Measurements from ENCODE around the gene UPK3A. TPM values are rescaled to one million over a fixed set of nuclear protein-coding genes. Genes with fewer than 3 reads are reported as not detected.
A peak's percentile ranks its signal among the peaks of the same experiment; 100 is the strongest.

The UPK3A gene
- total and polyA plus RNA-seq, 2 donors from 2014 or later, result not detected

DNA sequence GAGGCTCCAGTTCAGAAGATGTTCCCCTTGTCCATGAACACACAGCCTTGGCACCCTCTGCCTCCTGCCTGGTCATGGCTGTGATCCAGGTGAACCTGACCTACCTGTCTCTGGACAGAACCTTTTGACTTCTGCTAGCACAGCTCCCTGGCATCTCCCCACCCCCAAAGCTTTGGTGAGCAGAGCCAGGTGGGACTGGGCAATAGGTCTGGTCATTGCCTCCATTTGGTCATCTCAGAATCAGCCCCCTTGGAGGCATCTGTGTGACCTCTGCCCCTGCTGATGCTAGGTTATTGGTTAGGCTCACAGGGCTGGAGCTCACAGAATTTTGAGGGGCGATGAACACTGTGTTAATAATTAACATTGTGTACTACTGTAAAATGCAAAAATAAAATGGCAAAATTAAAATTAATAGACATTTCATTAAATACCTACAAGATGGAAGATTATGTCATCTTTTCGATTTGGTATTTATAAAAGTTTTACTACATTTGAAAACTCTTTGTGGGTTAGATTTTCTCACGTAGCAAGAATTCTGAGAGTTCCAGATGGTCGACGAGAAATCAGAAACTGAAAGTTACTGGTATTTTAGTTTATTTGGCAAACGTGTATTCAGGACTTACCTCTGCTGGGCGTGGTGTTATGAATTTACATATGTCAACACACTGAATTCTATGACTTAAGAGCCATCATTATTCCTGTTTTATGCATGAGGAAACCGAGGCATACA is 35.8 kb upstream of the UPK3A start:
- Histone ChIP-seq H3K27ac (ENCODE audit: low read depth in 2 of 2, low read length in 2 of 2) (no peak overlapping the region), H3K27me3 (ENCODE audit: control insufficient read depth, insufficient read depth, low read length) (no peaks in the 10 kb centered on the region), H3K4me3 (ENCODE audit: low read length in 3 of 3) (no peak overlapping the region), H3K4me1 (ENCODE audit: control insufficient read depth in 2 of 3, insufficient read depth in 2 of 3, low read depth in 1 of 3, low read length in 3 of 3) (peaks cover 0 to 12% (median 10%) of the 10 kb centered on the region in 3 donors), H3K36me3 (ENCODE audit: control insufficient read depth in 2 of 3, insufficient read depth in 3 of 3, low read length in 3 of 3) (no peaks in the 10 kb centered on the region), H3K9me3 (ENCODE audit: control insufficient read depth in 2 of 3, insufficient read depth in 1 of 3, low read length in 3 of 3) (no peaks in the 10 kb centered on the region), H3K9ac (ENCODE audit: low read length in 3 of 3) (no peak overlapping the region)
- no peak for FAIRE-seq
- peak in 1 of 5 donors; percentile 45 for DNase-seq
- intact Hi-C loops (cut with DNase I), result no loop called here
- TF ChIP-seq, protein P1, sequence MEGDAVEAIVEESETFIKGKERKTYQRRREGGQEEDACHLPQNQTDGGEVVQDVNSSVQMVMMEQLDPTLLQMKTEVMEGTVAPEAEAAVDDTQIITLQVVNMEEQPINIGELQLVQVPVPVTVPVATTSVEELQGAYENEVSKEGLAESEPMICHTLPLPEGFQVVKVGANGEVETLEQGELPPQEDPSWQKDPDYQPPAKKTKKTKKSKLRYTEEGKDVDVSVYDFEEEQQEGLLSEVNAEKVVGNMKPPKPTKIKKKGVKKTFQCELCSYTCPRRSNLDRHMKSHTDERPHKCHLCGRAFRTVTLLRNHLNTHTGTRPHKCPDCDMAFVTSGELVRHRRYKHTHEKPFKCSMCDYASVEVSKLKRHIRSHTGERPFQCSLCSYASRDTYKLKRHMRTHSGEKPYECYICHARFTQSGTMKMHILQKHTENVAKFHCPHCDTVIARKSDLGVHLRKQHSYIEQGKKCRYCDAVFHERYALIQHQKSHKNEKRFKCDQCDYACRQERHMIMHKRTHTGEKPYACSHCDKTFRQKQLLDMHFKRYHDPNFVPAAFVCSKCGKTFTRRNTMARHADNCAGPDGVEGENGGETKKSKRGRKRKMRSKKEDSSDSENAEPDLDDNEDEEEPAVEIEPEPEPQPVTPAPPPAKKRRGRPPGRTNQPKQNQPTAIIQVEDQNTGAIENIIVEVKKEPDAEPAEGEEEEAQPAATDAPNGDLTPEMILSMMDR (IDR thresholded peaks at IDR 0.05; ENCODE audit: borderline replicate concordance, extremely low read depth, insufficient read depth), result no peak

DNA sequence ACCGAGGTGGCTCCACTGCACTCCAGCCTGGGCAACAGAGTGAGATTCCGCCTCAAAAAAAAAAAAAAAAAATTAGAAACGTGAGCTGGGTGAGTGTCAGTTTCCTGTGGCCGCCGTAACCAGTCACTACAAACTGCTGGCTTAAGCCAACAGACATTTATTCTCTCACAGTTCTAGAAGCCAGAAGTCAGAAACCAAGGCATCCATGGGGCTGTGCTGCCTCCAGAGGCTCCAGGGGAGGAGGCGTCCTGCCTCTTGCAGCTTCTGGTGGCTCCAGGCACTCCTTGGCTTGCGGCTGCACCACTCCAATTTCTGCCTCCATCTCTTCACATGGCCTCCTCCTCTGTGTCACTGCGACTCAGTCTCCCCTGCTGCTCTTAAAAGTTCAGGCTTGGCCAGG is 32.9 kb upstream of the UPK3A start:
- FAIRE-seq, result no peak

DNA sequence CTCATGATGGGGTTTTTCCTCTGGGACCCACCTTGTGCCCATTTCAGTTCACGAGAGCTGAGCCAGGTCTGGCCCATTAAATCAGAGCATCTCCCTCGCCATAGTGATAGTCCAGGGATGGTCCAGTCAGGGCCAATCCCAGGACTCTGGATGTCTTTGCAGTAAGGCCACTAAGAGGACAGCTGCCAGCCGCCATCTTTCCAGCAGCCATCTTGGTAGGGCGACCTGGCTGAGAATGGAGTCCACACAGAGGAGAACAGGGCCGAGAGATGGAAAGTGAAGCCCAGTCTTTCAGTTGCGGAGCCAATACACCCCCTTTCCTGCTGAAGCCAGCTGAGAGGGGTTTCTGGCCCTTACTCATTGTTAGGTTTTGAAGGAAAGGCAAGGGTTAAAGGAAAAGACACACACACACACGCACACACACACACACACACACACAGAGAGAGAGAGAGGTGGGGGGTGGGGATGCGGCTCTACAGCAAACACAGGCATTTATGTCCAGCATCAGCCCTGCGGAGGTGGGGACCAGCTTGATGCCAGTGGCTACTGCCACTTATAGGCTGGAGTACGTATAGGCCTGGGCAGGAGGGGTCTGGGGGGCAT is 31.6 kb upstream of the UPK3A start:
- H3K36me3 ChIP-seq (ENCODE audit: control insufficient read depth in 2 of 3, insufficient read depth in 3 of 3, low read length in 3 of 3), result no peaks in the 10 kb centered on the region
- no peak overlapping the region for H3K4me3 ChIP-seq (ENCODE audit: low read length in 3 of 3)
- H3K9me3 ChIP-seq (ENCODE audit: control insufficient read depth in 2 of 3, insufficient read depth in 1 of 3, low read length in 3 of 3), result no peaks in the 10 kb centered on the region
- no peak for FAIRE-seq
- no peaks in the 10 kb centered on the region for H3K27me3 ChIP-seq (ENCODE audit: control insufficient read depth, insufficient read depth, low read length)
- DNase-seq, result no peak
- TF ChIP-seq, protein P1 (IDR thresholded peaks at IDR 0.05; ENCODE audit: borderline replicate concordance, extremely low read depth, insufficient read depth), result no peak
- peaks cover 0 to 5% (median 5%) of the 10 kb centered on the region in 3 donors for H3K4me1 ChIP-seq (ENCODE audit: control insufficient read depth in 2 of 3, insufficient read depth in 2 of 3, low read depth in 1 of 3, low read length in 3 of 3)
- no peak overlapping the region for H3K9ac ChIP-seq (ENCODE audit: low read length in 3 of 3)
- intact Hi-C loops (cut with DNase I), result no loop called here
- H3K27ac ChIP-seq (ENCODE audit: low read depth in 2 of 2, low read length in 2 of 2), result no peak overlapping the region

More for the DNA sequence above, 32.9 kb upstream of the UPK3A start:
- Histone ChIP-seq H3K4me1 (ENCODE audit: control insufficient read depth in 2 of 3, insufficient read depth in 2 of 3, low read depth in 1 of 3, low read length in 3 of 3) (peaks cover 0 to 9% (median 5%) of the 10 kb centered on the region in 3 donors), H3K4me3 (ENCODE audit: low read length in 3 of 3) (no peak overlapping the region), H3K27me3 (ENCODE audit: control insufficient read depth, insufficient read depth, low read length) (no peaks in the 10 kb centered on the region), H3K36me3 (ENCODE audit: control insufficient read depth in 2 of 3, insufficient read depth in 3 of 3, low read length in 3 of 3) (no peaks in the 10 kb centered on the region), H3K27ac (ENCODE audit: low read depth in 2 of 2, low read length in 2 of 2) (no peak overlapping the region), H3K9me3 (ENCODE audit: control insufficient read depth in 2 of 3, insufficient read depth in 1 of 3, low read length in 3 of 3) (no peaks in the 10 kb centered on the region), H3K9ac (ENCODE audit: low read length in 3 of 3) (no peak overlapping the region)
- intact Hi-C loops (cut with DNase I), result no loop called here
- no peak for DNase-seq
- TF ChIP-seq, protein P1 (IDR thresholded peaks at IDR 0.05; ENCODE audit: borderline replicate concordance, extremely low read depth, insufficient read depth), result no peak

Measured in kidney (tissue), 14 donors.